Measurements from ENCODE around the gene FHIT. TPM values are rescaled to one million over a fixed set of nuclear protein-coding genes. Genes with fewer than 3 reads are reported as not detected.

FHIT gene
- total RNA-seq, 1 experiment from 2014 or later: 3.6 TPM

- no peaks in the 10 kb centered on the region for H3K36me3 ChIP-seq (ENCODE audit: low read depth, low read length)
- H3K9me3 ChIP-seq (ENCODE audit: low read length): no peaks in the 10 kb centered on the region
- no peak overlapping the region for H3K4me3 ChIP-seq (ENCODE audit: low read length)
- no peaks in the 10 kb centered on the region for H3K9me2 ChIP-seq (replicated peaks; ENCODE audit: low read length)
- TF ChIP-seq CTCF (conservative IDR thresholded peaks at IDR 0.05; ENCODE audit: low read depth, low read length): no peak
- no peak for TF ChIP-seq EZH2 (IDR thresholded peaks at IDR 0.05; ENCODE audit: low read length, unreplicated experiment)
- TF ChIP-seq EZH2phosphoT487 (IDR thresholded peaks at IDR 0.05; ENCODE audit: borderline replicate concordance, low read length): no peak
- H3K27ac ChIP-seq (ENCODE audit: low read length): no peak overlapping the region
- ChIA-PET CTCF (no interaction called here), POLR2A (ENCODE audit: unreplicated experiment) (no interaction called here)
- no peak for ATAC-seq
- no peaks in the 10 kb centered on the region for H4K20me1 ChIP-seq (ENCODE audit: low read length)
- BruUV-seq (replicated peaks): no TSS peak
- H3K4me1 ChIP-seq (ENCODE audit: insufficient read depth, low read length): peaks cover 15% of the 10 kb centered on the region
- H3K27me3 ChIP-seq (ENCODE audit: low read length): no peaks in the 10 kb centered on the region
- intact Hi-C loops (cut with micrococcal nuclease): no loop called here
- H3K4me2 ChIP-seq (ENCODE audit: low read length): no peak overlapping the region
- DNase-seq: no peak
- H3K79me2 ChIP-seq (ENCODE audit: low read length): no peaks in the 10 kb centered on the region
- no peaks in the 10 kb centered on the region for H3F3A ChIP-seq (ENCODE audit: low read length, unreplicated experiment)
- H2AFZ ChIP-seq (ENCODE audit: low read length): no peak overlapping the region
- H3K9ac ChIP-seq (ENCODE audit: low read length): no peak overlapping the region
Observed at GRCh38 chr3:59775761-59776325, 1475.4 kb downstream of the FHIT start.

- no peaks in the 10 kb centered on the region for H3K27me3 ChIP-seq (ENCODE audit: low read length)
- no peak for DNase-seq
- CTCF ChIA-PET: no interaction called here
- BruUV-seq (replicated peaks): no TSS peak
- no peaks in the 10 kb centered on the region for H3F3A ChIP-seq (ENCODE audit: low read length, unreplicated experiment)
- no peak overlapping the region for H3K27ac ChIP-seq (ENCODE audit: low read length)
- H3K4me3 ChIP-seq (ENCODE audit: low read length): no peak overlapping the region
- H3K36me3 ChIP-seq (ENCODE audit: low read depth, low read length): no peaks in the 10 kb centered on the region
- POLR2A ChIA-PET (ENCODE audit: unreplicated experiment): no interaction called here
- peaks cover 15% of the 10 kb centered on the region for H3K4me1 ChIP-seq (ENCODE audit: insufficient read depth, low read length)
- intact Hi-C loops (cut with micrococcal nuclease): no loop called here
- no peak overlapping the region for H3K4me2 ChIP-seq (ENCODE audit: low read length)
- TF ChIP-seq CTCF (conservative IDR thresholded peaks at IDR 0.05; ENCODE audit: low read depth, low read length) (no peak), EZH2phosphoT487 (IDR thresholded peaks at IDR 0.05; ENCODE audit: borderline replicate concordance, low read length) (no peak), EZH2 (IDR thresholded peaks at IDR 0.05; ENCODE audit: low read length, unreplicated experiment) (no peak)
- H3K79me2 ChIP-seq (ENCODE audit: low read length): no peaks in the 10 kb centered on the region
- no peak overlapping the region for H2AFZ ChIP-seq (ENCODE audit: low read length)
- no peaks in the 10 kb centered on the region for H4K20me1 ChIP-seq (ENCODE audit: low read length)
- no peaks in the 10 kb centered on the region for H3K9me3 ChIP-seq (ENCODE audit: low read length)
- no peak overlapping the region for H3K9ac ChIP-seq (ENCODE audit: low read length)
- H3K9me2 ChIP-seq (replicated peaks; ENCODE audit: low read length): no peaks in the 10 kb centered on the region
- ATAC-seq: no peak
Observed at GRCh38 chr3:59775106-59775505, 1476.1 kb downstream of the FHIT start.

GRCh38 chr3:59774634-59775033 lies 1476.6 kb downstream of the FHIT start:
- H3K36me3 ChIP-seq (ENCODE audit: low read depth, low read length): no peaks in the 10 kb centered on the region
- no peak overlapping the region for H3K27ac ChIP-seq (ENCODE audit: low read length)
- H3K79me2 ChIP-seq (ENCODE audit: low read length): no peaks in the 10 kb centered on the region
- H4K20me1 ChIP-seq (ENCODE audit: low read length): no peaks in the 10 kb centered on the region
- H3K4me1 ChIP-seq (ENCODE audit: insufficient read depth, low read length): peaks cover 15% of the 10 kb centered on the region
- H3F3A ChIP-seq (ENCODE audit: low read length, unreplicated experiment): no peaks in the 10 kb centered on the region
- peak; percentile 27; the same call in 1 of the 2 replicates for ATAC-seq
- ChIA-PET POLR2A (ENCODE audit: unreplicated experiment) (interaction anchor here (0.6 kb wide), 1 partner anchor 422 kb away, joined by 3 read pairs; no protein-coding TSS in a partner anchor), CTCF (no interaction called here)
- BruUV-seq (replicated peaks): no TSS peak
- H3K9ac ChIP-seq (ENCODE audit: low read length): no peak overlapping the region
- no peaks in the 10 kb centered on the region for H3K9me2 ChIP-seq (replicated peaks; ENCODE audit: low read length)
- no peak overlapping the region for H2AFZ ChIP-seq (ENCODE audit: low read length)
- no peak for TF ChIP-seq EZH2 (IDR thresholded peaks at IDR 0.05; ENCODE audit: low read length, unreplicated experiment)
- H3K4me3 ChIP-seq (ENCODE audit: low read length): no peak overlapping the region
- intact Hi-C loops (cut with micrococcal nuclease): loop anchor here (5.0 kb wide), 2 partner anchors 43 to 197 kb away; no protein-coding TSS in a partner anchor
- DNase-seq: peak; percentile 56
- no peaks in the 10 kb centered on the region for H3K9me3 ChIP-seq (ENCODE audit: low read length)
- H3K27me3 ChIP-seq (ENCODE audit: low read length): no peaks in the 10 kb centered on the region
- H3K4me2 ChIP-seq (ENCODE audit: low read length): no peak overlapping the region

All from PC-3 (cell line).